IMR-90 (cell line): Measurements from ENCODE around the gene NEURL1.

ENCODE experiments used
- BHLHE40 ChIP-seq: fragments of 150-350 bp; IDR thresholded peaks from 2 replicates; pipeline ENCODE4 v1.6.1; 2016; ENCODE audit warnings: mild to moderate bottlenecking, low read depth, low read length
- CEBPB ChIP-seq: IDR thresholded peaks from 2 replicates; pipeline ENCODE4 v1.6.1; 2012; ENCODE audit warnings: low read depth, low read length, improper control_type of control experiment
- CHD1 ChIP-seq: IDR thresholded peaks from 2 replicates; pipeline ENCODE4 v1.6.1; 2012; ENCODE audit warnings: low read depth, low read length, improper control_type of control experiment
- FOS ChIP-seq: fragments of 150-350 bp; IDR thresholded peaks from 2 replicates; pipeline ENCODE4 v1.6.1; 2016; ENCODE audit warnings: low read depth, low read length
- POLR2A ChIP-seq: IDR thresholded peaks from 2 replicates; pipeline ENCODE4 v1.6.1; 2012; ENCODE audit warnings: mild to moderate bottlenecking, low read depth, low read length
- RAD21 ChIP-seq: IDR thresholded peaks from 2 replicates; pipeline ENCODE4 v1.6.1; 2012; ENCODE audit warnings: low read length, improper control_type of control experiment
- RFX5 ChIP-seq: IDR thresholded peaks from 2 replicates; pipeline ENCODE4 v1.8.0; 2012; ENCODE audit warnings: low read depth, mild to moderate bottlenecking, low read length, moderate library complexity
- SMC3 ChIP-seq: fragments of 150-350 bp; IDR thresholded peaks from 2 replicates; pipeline ENCODE4 v1.6.1; 2016; ENCODE audit warnings: low read depth, mild to moderate bottlenecking, antibody characterized with exemption, low read length, moderate library complexity
- TF ChIP-seq, protein P1 (sequence below): conservative IDR thresholded peaks from 2 replicates; pipeline ENCODE4 v1.5.1; 2012; ENCODE audit warnings: mild to moderate bottlenecking, low read depth, low read length, improper control_type of control experiment

DNA sequence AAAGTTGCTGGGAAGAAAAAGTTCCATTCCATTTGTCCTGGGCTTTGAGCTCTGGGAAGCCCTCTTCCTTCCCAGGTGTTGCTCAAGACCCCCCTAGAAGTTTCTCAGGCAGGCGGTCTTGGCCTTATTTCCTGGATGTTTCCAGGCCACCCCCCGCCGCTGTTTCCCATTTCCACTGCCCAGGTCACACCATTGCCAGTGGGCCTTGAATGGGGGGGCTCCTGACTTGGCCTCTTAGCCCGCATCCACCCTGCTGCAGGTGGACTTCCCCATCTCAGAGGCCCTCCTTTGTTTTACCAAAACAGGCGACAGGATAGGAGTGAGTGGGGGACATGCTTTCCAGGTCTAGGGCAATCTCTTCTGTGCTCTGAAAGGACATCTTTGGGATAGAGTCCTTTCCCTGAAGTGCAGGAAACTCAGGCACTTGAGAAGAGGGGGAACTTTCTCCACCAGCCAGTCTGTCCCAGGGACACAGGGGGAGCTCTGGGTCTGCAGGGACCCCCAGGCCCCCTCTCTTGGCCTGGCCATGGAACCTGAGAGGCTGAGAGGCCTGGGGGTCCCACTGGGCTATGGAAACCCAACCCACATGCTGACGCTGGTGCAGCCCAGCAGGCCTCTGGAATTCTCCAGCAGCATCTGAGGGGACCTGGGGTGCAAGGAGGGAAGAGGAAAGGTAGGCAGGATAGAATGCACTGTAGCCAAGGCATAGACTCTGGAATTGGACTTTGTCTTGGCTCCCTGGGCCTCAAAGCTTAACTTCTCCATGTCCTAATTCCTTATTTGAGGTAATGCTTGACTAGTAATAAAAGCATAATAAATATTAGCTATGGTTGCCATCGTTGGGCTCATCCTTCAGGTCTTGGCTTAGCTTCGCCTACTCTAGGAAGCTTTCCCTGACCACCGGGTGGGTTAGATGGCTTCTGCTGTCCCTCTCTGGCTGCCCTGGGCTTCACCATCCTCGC lies 17.6 kb downstream of the NEURL1 start:
- TF ChIP-seq, protein P1, sequence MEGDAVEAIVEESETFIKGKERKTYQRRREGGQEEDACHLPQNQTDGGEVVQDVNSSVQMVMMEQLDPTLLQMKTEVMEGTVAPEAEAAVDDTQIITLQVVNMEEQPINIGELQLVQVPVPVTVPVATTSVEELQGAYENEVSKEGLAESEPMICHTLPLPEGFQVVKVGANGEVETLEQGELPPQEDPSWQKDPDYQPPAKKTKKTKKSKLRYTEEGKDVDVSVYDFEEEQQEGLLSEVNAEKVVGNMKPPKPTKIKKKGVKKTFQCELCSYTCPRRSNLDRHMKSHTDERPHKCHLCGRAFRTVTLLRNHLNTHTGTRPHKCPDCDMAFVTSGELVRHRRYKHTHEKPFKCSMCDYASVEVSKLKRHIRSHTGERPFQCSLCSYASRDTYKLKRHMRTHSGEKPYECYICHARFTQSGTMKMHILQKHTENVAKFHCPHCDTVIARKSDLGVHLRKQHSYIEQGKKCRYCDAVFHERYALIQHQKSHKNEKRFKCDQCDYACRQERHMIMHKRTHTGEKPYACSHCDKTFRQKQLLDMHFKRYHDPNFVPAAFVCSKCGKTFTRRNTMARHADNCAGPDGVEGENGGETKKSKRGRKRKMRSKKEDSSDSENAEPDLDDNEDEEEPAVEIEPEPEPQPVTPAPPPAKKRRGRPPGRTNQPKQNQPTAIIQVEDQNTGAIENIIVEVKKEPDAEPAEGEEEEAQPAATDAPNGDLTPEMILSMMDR, result no peak
- TF ChIP-seq POLR2A, result no peak
- TF ChIP-seq FOS, result no peak
- no peak for TF ChIP-seq RAD21
- TF ChIP-seq SMC3, result no peak
- TF ChIP-seq CHD1, result no peak
- TF ChIP-seq CEBPB, result no peak
- no peak for TF ChIP-seq RFX5
- no peak for TF ChIP-seq BHLHE40
